Caki2 (cell line): ENCODE data around the gene CNTNAP3B. TPM values are rescaled to one million over a fixed set of nuclear protein-coding genes. Genes with fewer than 3 reads are reported as not detected.
A peak's percentile ranks its signal among the peaks of the same experiment; 100 is the strongest.
"Not testable (repeated sequence)": the region's sequence is repeated elsewhere in the genome, so short reads cannot be mapped to it uniquely, and the experiment has no call there.

Experiments used
- DNase-seq: peaks from one replicate; pipeline ENCODE4 v3.0.0-alpha.2; 2015; ENCODE audit warnings: low read depth
- in situ Hi-C: cut with HindIII; loops from 2 replicates; pipeline ENCODE4 v1.10.0; 2016; ENCODE audit warnings: low sequenced_read_pairs, low pct_unique_long_range_greater_than_20kb, mixed read lengths
- total RNA-seq: library from RNA; depleted of rRNA; stranded (reverse); fragments of >200 nt; shearing (Covaris generic); gene quantifications from 2 replicates; pipeline ENCODE4 v1.2.3, GENCODE V29; 2014; ENCODE audit warnings: low replicate concordance; rRNA removed

The CNTNAP3B gene
- 10.6 and 12.6 TPM in 2 replicates for total RNA-seq

GRCh38 chr9:42129073-42129729, at the start of gene CNTNAP3B:
Gene CNTNAP3B, minus strand, starts transcription at chr9:42129426. Its CDS starts 332 bp downstream, at chr9:42129094.
- in situ Hi-C loops = not testable (repeated sequence)
- DNase-seq = peak; percentile 21

GRCh38 chr9:42160299-42160698, 31.1 kb upstream of the CNTNAP3B start:
- DNase-seq, in situ Hi-C loops: not testable (repeated sequence)

GRCh38 chr9:42127056-42127841, 2.0 kb downstream of the CNTNAP3B start:
- in situ Hi-C loops = not testable (repeated sequence)
- peak; percentile 67 for DNase-seq

GRCh38 chr9:42121007-42121406, 8.2 kb downstream of the CNTNAP3B start:
- DNase-seq, in situ Hi-C loops: not testable (repeated sequence)

GRCh38 chr9:42095929-42096328, 33.3 kb downstream of the CNTNAP3B start:
- in situ Hi-C loops, DNase-seq: not testable (repeated sequence)

- DNase-seq, in situ Hi-C loops: not testable (repeated sequence)
These were observed 44.7 kb downstream of the CNTNAP3B start for GRCh38 chr9:42084559-42084952.

GRCh38 chr9:42083877-42084558, 45.2 kb downstream of the CNTNAP3B start:
- in situ Hi-C loops = not testable (repeated sequence)

GRCh38 chr9:42080376-42080775, 48.9 kb downstream of the CNTNAP3B start:
- in situ Hi-C loops, DNase-seq: not testable (repeated sequence)

More at GRCh38 chr9:42083877-42084558, 45.2 kb downstream of the CNTNAP3B start:
- not testable (repeated sequence) for DNase-seq

GRCh38 chr9:42074868-42075267, 54.4 kb downstream of the CNTNAP3B start:
- in situ Hi-C loops, DNase-seq: not testable (repeated sequence)

- DNase-seq, in situ Hi-C loops: not testable (repeated sequence)
These were observed 58.2 kb downstream of the CNTNAP3B start for GRCh38 chr9:42071026-42071425.

- DNase-seq, in situ Hi-C loops: not testable (repeated sequence)
These were observed 59.0 kb downstream of the CNTNAP3B start for GRCh38 chr9:42070035-42070799.

GRCh38 chr9:42053874-42054273, 75.4 kb downstream of the CNTNAP3B start:
- DNase-seq, in situ Hi-C loops: not testable (repeated sequence)

- DNase-seq, in situ Hi-C loops: not testable (repeated sequence)
These were observed 78.5 kb downstream of the CNTNAP3B start for GRCh38 chr9:42050701-42051100.

GRCh38 chr9:42044422-42045010, 84.7 kb downstream of the CNTNAP3B start:
- in situ Hi-C loops, DNase-seq: not testable (repeated sequence)

GRCh38 chr9:42033541-42033940, 95.7 kb downstream of the CNTNAP3B start:
- in situ Hi-C loops, DNase-seq: not testable (repeated sequence)

- in situ Hi-C loops, DNase-seq: not testable (repeated sequence)
These were observed 108.6 kb downstream of the CNTNAP3B start for GRCh38 chr9:42020639-42021038.

GRCh38 chr9:42018220-42018922, 110.9 kb downstream of the CNTNAP3B start:
- in situ Hi-C loops = not testable (repeated sequence)
- peak; percentile 3 for DNase-seq
